IgD-negative memory B cell (primary cell): ENCODE data around the gene NBPF3. TPM values are rescaled to one million over a fixed set of nuclear protein-coding genes. Genes with fewer than 3 reads are reported as not detected.
"Not testable (repeated sequence)": the region's sequence is repeated elsewhere in the genome, so short reads cannot be mapped to it uniquely, and the experiment has no call there.

Experiments
- H3K27ac Mint-ChIP-seq, 3 donors: one replicate each; pipeline ENCODE4 v1.8.0; 2020 to 2022; ENCODE audit warnings: mild to moderate bottlenecking in 3 of 3, mixed read lengths in 3 of 3, moderate library complexity in 1 of 3
- H3K27me3 Mint-ChIP-seq: one replicate; pipeline ENCODE4 v1.8.0; 2021; ENCODE audit warnings: mixed read lengths
- H3K36me3 Mint-ChIP-seq: one replicate; pipeline ENCODE4 v1.8.0; 2020; ENCODE audit warnings: mild to moderate bottlenecking, mixed read lengths
- H3K4me1 Mint-ChIP-seq, 3 donors: one replicate each; pipeline ENCODE4 v1.8.0; 2020 to 2022; ENCODE audit warnings: mixed read lengths in 3 of 3, mild to moderate bottlenecking in 1 of 3
- H3K4me3 Mint-ChIP-seq, 4 donors: one replicate each; pipeline ENCODE4 v1.8.0; 2020 to 2022; ENCODE audit warnings: mild to moderate bottlenecking in 4 of 4, mixed read lengths in 4 of 4, moderate library complexity in 3 of 4
- H3K9me3 Mint-ChIP-seq, 3 donors: one replicate each; pipeline ENCODE4 v1.8.0; 2020 to 2021; ENCODE audit warnings: mixed read lengths in 3 of 3, mild to moderate bottlenecking in 1 of 3
- polyA plus RNA-seq: library from polyadenylated mRNA; unstranded; fragments of 300-500 nt; fragmentation: Illumina TruSeq; gene quantifications from one replicate; pipeline ENCODE4 v1.2.3, GENCODE V29; 2021

The NBPF3 gene
- polyA plus RNA-seq, 1 donor from 2014 or later, result 2.3 TPM

GRCh38 chr1:21430875-21431274 lies 9.1 kb upstream of the NBPF3 start:
- H3K36me3 Mint-ChIP-seq, H3K4me1 Mint-ChIP-seq, H3K4me3 Mint-ChIP-seq, H3K9me3 Mint-ChIP-seq, H3K27ac Mint-ChIP-seq: not testable (repeated sequence)
- peaks cover 11% of the 10 kb centered on the region for H3K27me3 Mint-ChIP-seq

- Mint-ChIP-seq H3K36me3 (no peaks in the 10 kb centered on the region), H3K27ac (no peak overlapping the region), H3K9me3 (no peaks in the 10 kb centered on the region), H3K4me1 (peaks cover 0 to 6% (median 2%) of the 10 kb centered on the region in 3 donors), H3K4me3 (no peak overlapping the region), H3K27me3 (peaks cover 3% of the 10 kb centered on the region)
Observed at GRCh38 chr1:21434394-21434793, 5.5 kb upstream of the NBPF3 start.

- Mint-ChIP-seq H3K4me1 (peaks cover 5 to 12% (median 8%) of the 10 kb centered on the region in 3 donors), H3K27me3 (peaks cover 4% of the 10 kb centered on the region), H3K9me3 (no peaks in the 10 kb centered on the region), H3K4me3 (peak overlapping the region in 2 of 4 donors; percentile 39 to 68), H3K36me3 (no peaks in the 10 kb centered on the region), H3K27ac (no peak overlapping the region)
Observed at GRCh38 chr1:21435646-21436487, 4.1 kb upstream of the NBPF3 start.

GRCh38 chr1:21436488-21437340 lies 3.2 kb upstream of the NBPF3 start:
- Mint-ChIP-seq H3K9me3 (no peaks in the 10 kb centered on the region), H3K27ac (peak overlapping the region in 1 of 3 donors; percentile 16), H3K4me3 (peak overlapping the region in 2 of 4 donors; percentile 35 to 75), H3K27me3 (peaks cover 5% of the 10 kb centered on the region), H3K36me3 (no peaks in the 10 kb centered on the region), H3K4me1 (peaks cover 7 to 12% (median 10%) of the 10 kb centered on the region in 3 donors)

DNA sequence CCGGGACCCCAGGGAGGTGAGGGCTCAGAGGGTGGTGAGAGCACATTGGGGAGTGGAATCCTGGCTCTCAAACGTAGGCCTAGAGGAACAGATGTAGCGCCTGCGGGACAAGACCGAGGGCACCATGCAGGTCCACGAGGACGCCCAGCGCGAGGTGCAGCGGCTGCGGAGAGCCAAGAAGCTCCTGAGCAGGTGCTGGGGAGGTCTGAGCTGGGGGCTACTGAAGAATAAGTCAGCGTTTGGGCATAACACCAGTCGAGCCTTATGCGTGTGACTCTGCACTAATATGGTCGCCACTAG lies 2.6 kb upstream of the NBPF3 start:
- H3K36me3 Mint-ChIP-seq, result no peaks in the 10 kb centered on the region
- H3K4me3 Mint-ChIP-seq, result peak overlapping the region in 1 of 4 donors; percentile 35
- H3K4me1 Mint-ChIP-seq, result peaks cover 7 to 14% (median 12%) of the 10 kb centered on the region in 3 donors
- H3K27ac Mint-ChIP-seq, result peak overlapping the region in 1 of 3 donors; percentile 16
- H3K27me3 Mint-ChIP-seq, result peaks cover 5% of the 10 kb centered on the region
- H3K9me3 Mint-ChIP-seq, result no peaks in the 10 kb centered on the region

DNA sequence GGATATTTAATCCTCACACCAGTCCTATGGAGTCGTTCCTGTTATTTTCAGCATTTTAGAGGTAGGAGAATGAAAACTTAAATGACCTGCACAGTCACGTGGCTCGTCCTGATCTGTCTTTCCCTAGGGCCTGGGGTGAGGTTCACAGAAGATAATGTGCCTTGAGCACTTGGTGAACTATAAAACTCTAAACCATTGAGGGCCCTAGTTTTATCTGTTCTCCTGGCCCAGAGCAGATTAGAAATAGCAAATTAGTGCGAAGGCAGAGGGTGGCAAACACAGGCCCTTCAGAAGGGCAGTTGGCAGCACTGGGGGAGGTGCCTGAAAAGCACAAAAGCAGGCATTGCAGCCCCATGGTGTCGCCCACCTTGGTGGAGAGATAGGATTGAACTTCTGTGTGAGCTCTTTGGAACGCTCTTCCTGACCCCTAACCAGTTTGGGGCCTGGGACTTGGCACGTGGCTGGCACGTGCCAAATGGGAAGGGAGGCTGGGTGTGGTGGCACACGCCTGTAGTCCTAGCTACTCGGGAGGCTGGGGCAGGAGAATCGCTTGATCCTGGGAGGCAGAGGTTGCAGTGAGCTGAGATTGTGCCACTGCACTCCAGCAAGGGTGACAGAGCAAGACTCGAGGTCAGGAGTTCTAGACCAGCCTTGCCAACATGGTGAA lies 1.2 kb upstream of the NBPF3 start:
- not testable (repeated sequence) for H3K27ac Mint-ChIP-seq, H3K36me3 Mint-ChIP-seq
- H3K4me1 Mint-ChIP-seq, result peaks cover 7 to 14% (median 12%) of the 10 kb centered on the region in 3 donors

DNA sequence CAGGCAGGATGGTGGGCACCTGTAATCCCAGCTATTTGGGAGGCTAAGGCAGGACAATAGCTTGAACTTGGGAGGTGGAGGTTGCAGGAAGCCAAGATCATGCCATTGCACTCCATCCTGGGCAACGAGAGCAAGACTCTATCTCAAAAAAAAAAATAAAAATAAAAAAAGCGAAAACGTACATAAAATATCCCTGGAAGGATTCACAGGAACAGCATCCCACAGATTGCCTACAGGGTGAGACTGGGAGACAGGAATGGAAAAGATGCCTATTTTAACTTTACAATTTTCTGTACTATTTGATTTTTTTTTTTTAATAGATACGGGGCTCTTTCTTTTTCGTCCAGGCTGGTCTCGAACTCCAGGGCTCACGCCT lies 604 bp upstream of the NBPF3 start:
- Mint-ChIP-seq H3K27ac (peak overlapping the region; percentile 83 to 98 (median 88)), H3K4me1 (peaks cover 7 to 14% (median 12%) of the 10 kb centered on the region in 3 donors), H3K36me3 (no peaks in the 10 kb centered on the region), H3K4me3 (peak overlapping the region; percentile 84 to 97 (median 97)), H3K27me3 (peaks cover 5% of the 10 kb centered on the region), H3K9me3 (no peaks in the 10 kb centered on the region)

More for the DNA sequence above, 1.2 kb upstream of the NBPF3 start:
- H3K27me3 Mint-ChIP-seq, H3K9me3 Mint-ChIP-seq: not testable (repeated sequence)
- H3K4me3 Mint-ChIP-seq, result peak overlapping the region; percentile 38 to 97 (median 97)

- H3K27ac Mint-ChIP-seq, result peak overlapping the region in 1 of 3 donors; percentile 69
- H3K36me3 Mint-ChIP-seq, result not testable (repeated sequence)
- H3K4me1 Mint-ChIP-seq, result peaks cover 7 to 15% (median 12%) of the 10 kb centered on the region in 3 donors
Observed at GRCh38 chr1:21440630-21441125, 741 bp downstream of the NBPF3 start.

DNA sequence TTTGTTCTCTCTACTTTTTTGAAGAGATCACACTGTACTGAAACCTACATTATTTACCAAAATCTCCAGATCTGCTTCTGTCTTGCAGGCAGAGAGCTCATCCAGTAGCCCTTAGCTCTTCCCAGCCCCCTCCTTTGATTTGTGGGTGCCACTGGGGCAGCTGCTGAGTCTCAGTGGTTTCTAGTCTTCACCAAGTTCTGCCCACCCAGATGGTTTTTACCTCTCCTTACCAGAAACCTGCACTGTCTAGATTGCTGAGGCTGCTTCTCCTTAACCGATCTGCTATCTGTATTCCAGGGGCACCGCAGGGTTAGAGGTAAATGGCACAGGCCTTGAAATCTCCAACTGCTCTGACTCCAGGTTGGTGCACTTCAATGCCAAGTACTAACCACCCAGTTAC lies 6.7 kb downstream of the NBPF3 start:
- not testable (repeated sequence) for H3K9me3 Mint-ChIP-seq, H3K4me3 Mint-ChIP-seq, H3K27ac Mint-ChIP-seq, H3K27me3 Mint-ChIP-seq
- Mint-ChIP-seq H3K36me3 (peaks cover 13% of the 10 kb centered on the region), H3K4me1 (peaks cover 0 to 11% (median 4%) of the 10 kb centered on the region in 3 donors)

More at GRCh38 chr1:21440630-21441125, 741 bp downstream of the NBPF3 start:
- not testable (repeated sequence) for H3K9me3 Mint-ChIP-seq, H3K27me3 Mint-ChIP-seq
- peak overlapping the region; percentile 84 to 97 (median 95) for H3K4me3 Mint-ChIP-seq

DNA sequence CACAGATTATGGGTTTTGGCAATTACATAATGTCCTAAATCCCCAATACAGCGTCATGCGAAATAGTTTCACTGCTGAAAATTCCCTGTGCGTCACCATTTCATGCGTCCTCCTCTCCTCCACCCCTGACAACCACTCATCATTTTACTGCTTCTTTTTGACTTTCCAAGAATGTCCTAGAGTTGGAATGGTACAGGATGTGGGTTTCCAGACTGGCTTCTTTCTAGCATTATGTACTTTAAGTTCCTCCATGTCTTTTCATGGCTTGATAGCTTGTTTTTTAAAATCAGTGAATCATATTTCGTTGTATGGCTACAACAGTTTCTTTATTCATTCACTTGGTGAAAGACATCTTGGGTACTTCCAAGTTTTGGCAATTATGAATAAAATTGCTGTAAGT lies 7.4 kb downstream of the NBPF3 start:
- no peaks in the 10 kb centered on the region for H3K9me3 Mint-ChIP-seq
- H3K27ac Mint-ChIP-seq, result no peak overlapping the region
- H3K4me1 Mint-ChIP-seq, result peaks cover 0 to 7% (median 4%) of the 10 kb centered on the region in 3 donors
- peaks cover 13% of the 10 kb centered on the region for H3K36me3 Mint-ChIP-seq
- H3K4me3 Mint-ChIP-seq, result no peak overlapping the region
- H3K27me3 Mint-ChIP-seq, result no peaks in the 10 kb centered on the region

GRCh38 chr1:21449906-21450305 lies 10.0 kb downstream of the NBPF3 start:
- Mint-ChIP-seq H3K27ac (no peak overlapping the region), H3K36me3 (peaks cover 15% of the 10 kb centered on the region), H3K4me3 (no peak overlapping the region), H3K9me3 (no peaks in the 10 kb centered on the region), H3K27me3 (no peaks in the 10 kb centered on the region), H3K4me1 (peaks cover 0 to 7% (median 4%) of the 10 kb centered on the region in 3 donors)

DNA sequence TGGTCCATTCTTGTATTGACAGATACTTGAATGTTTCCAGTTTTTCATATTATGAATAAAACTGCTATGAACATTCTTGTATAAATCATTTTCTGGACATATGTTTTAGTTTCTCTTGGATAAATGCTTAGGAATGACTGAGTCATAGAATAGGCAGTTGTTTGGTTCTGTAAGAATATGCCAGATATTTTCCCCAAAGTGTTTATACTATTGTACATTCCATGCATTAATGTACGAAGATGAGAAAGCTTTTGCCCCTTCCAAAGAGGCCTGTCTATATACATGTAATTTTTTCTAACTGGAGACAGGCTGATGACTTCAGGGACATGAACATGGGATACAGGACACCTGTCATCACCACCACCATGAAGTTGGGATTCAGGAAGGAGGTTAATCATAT lies 11.3 kb downstream of the NBPF3 start:
- Mint-ChIP-seq H3K27me3 (no peaks in the 10 kb centered on the region), H3K4me1 (peaks cover 0 to 1% (median 0%) of the 10 kb centered on the region in 3 donors), H3K9me3 (no peaks in the 10 kb centered on the region), H3K27ac (no peak overlapping the region), H3K36me3 (peaks cover 11% of the 10 kb centered on the region), H3K4me3 (no peak overlapping the region)

DNA sequence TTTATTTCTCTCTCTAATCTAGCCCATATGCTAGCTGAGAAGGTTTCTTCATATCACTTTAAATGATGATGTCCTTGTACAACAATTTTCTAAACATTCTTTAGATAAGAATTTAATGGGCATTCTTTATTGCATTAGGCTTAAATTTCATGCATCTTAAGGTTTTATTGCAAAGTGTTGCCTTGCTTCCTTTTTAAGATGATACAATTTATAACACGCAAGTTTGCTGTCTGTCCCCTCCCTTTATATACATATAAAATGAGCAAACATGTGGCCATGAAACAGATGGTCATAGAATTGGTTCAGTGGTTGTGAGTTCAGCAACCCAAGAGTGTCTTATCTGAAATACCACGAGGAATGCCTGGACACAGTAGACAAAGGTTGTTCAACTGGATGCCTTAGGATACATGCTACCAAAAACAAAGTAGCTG lies 12.1 kb downstream of the NBPF3 start:
- H3K4me3 Mint-ChIP-seq, result no peak overlapping the region
- H3K27ac Mint-ChIP-seq, result no peak overlapping the region
- H3K4me1 Mint-ChIP-seq, result no peaks in the 10 kb centered on the region
- no peaks in the 10 kb centered on the region for H3K9me3 Mint-ChIP-seq
- no peaks in the 10 kb centered on the region for H3K27me3 Mint-ChIP-seq
- H3K36me3 Mint-ChIP-seq, result peaks cover 11% of the 10 kb centered on the region

GRCh38 chr1:21453964-21454614 lies 14.2 kb downstream of the NBPF3 start:
- H3K27ac Mint-ChIP-seq, H3K9me3 Mint-ChIP-seq, H3K27me3 Mint-ChIP-seq, H3K4me3 Mint-ChIP-seq, H3K36me3 Mint-ChIP-seq, H3K4me1 Mint-ChIP-seq: not testable (repeated sequence)
